ENCODE results near the gene FSIP1.

- TF ChIP-seq REST (IDR thresholded peaks at IDR 0.05; ENCODE audit: insufficient read depth in 1 of 2, low read depth in 2 of 2, low read length in 2 of 2) (no peak), SIN3A (IDR thresholded peaks at IDR 0.05; ENCODE audit: borderline replicate concordance, insufficient read depth, low read length) (no peak)
These were observed 706 bp downstream of the FSIP1 start for GRCh38 chr15:39781967-39782302.
